Hepatocyte (in vitro differentiated cells): ENCODE results near the gene TRPM3. TPM values are rescaled to one million over a fixed set of nuclear protein-coding genes. Genes with fewer than 3 reads are reported as not detected.
A peak's percentile ranks its signal among the peaks of the same experiment; 100 is the strongest.

ENCODE experiments used
- DNase-seq: peaks from one replicate; pipeline ENCODE4 v3.0.0-alpha.2; 2016; ENCODE audit warnings: low spot score
- H2AFZ ChIP-seq: fragments of 200-600 bp; sonication (generic); 2 replicates; pipeline ENCODE4 v1.6.0; 2016; ENCODE audit warnings: antibody characterized with exemption, mild to moderate bottlenecking
- H3K27ac ChIP-seq: fragments of 200-600 bp; sonication (generic); 2 replicates; pipeline ENCODE4 v1.5.1; 2016; ENCODE audit warnings: mild to moderate bottlenecking
- H3K27me3 ChIP-seq: fragments of 200-600 bp; sonication (generic); 2 replicates; pipeline ENCODE4 v1.6.1; 2016
- H3K36me3 ChIP-seq: fragments of 200-600 bp; sonication (generic); replicated peaks from 2 replicates; pipeline ENCODE4 v1.5.1; 2016; ENCODE audit warnings: low read depth; ENCODE audit not compliant: insufficient read depth
- H3K4me1 ChIP-seq: fragments of 200-600 bp; sonication (generic); 2 replicates; pipeline ENCODE4 v1.5.1; 2016; ENCODE audit warnings: mild to moderate bottlenecking, moderate library complexity; ENCODE audit not compliant: insufficient read depth
- H3K4me2 ChIP-seq: fragments of 200-600 bp; sonication (generic); 2 replicates; pipeline ENCODE4 v1.6.0; 2016
- H3K4me3 ChIP-seq: fragments of 200-600 bp; sonication (generic); 2 replicates; pipeline ENCODE4 v1.5.1; 2016; ENCODE audit warnings: mild to moderate bottlenecking
- H3K79me2 ChIP-seq: fragments of 200-600 bp; sonication (generic); 2 replicates; pipeline ENCODE4 v1.6.0; 2017; ENCODE audit warnings: mild to moderate bottlenecking
- H3K9me2 ChIP-seq: fragments of 200-600 bp; sonication (generic); replicated peaks from 2 replicates; pipeline ENCODE4 v1.6.0; 2017; ENCODE audit warnings: mild to moderate bottlenecking; ENCODE audit not compliant: insufficient read depth
- H3K9me3 ChIP-seq: fragments of 200-600 bp; sonication (generic); 2 replicates; pipeline ENCODE4 v1.5.1; 2016; ENCODE audit warnings: low read depth, mild to moderate bottlenecking
- H4K20me1 ChIP-seq: fragments of 200-600 bp; sonication (generic); 2 replicates; pipeline ENCODE4 v1.6.0; 2016; ENCODE audit warnings: mild to moderate bottlenecking; ENCODE audit not compliant: insufficient read depth, poor library complexity, severe bottlenecking
- EZH2 ChIP-seq: fragments of 200-600 bp; sonication (generic); IDR thresholded peaks from 2 replicates; pipeline ENCODE4 v1.6.1; 2016; ENCODE audit warnings: antibody characterized with exemption, mild to moderate bottlenecking, borderline replicate concordance
- EZH2phosphoT487 ChIP-seq: fragments of 200-600 bp; sonication (generic); IDR thresholded peaks from one replicate; pipeline ENCODE4 v1.6.1; 2018; ENCODE audit warnings: antibody characterized with exemption, mild to moderate bottlenecking, low read depth, moderate library complexity; ENCODE audit not compliant: unreplicated experiment, severe bottlenecking
- WGBS: methylation state at CpG from one replicate; pipeline ENCODE4 v1.1.6; 2016; ENCODE audit warnings: low lambda C conversion rate; ENCODE audit errors: missing lambda C conversion rate; 5-methylcytosine and 5-hydroxymethylcytosine counted together
- polyA plus RNA-seq: library from polyadenylated mRNA; unstranded; fragments of >200 nt; fragmentation: Nextera tagmentation; extraction: Ambion mirVana; gene quantifications from 2 replicates; pipeline ENCODE4 v1.2.1, GENCODE V29; 2016
- total RNA-seq: library from RNA; depleted of rRNA; stranded (reverse); fragments of >200 nt; gene quantifications from 2 replicates; pipeline ENCODE4 v1.2.3, GENCODE V29; 2014
- TF ChIP-seq, protein P1 (sequence below): fragments of 200-600 bp; sonication (generic); IDR thresholded peaks from 2 replicates; pipeline ENCODE4 v1.5.1; 2016; ENCODE audit warnings: antibody characterized with exemption, mild to moderate bottlenecking; ENCODE audit not compliant: poor library complexity

Gene TRPM3
- total and polyA plus RNA-seq, 2 experiments from 2014 or later = 0.60 to 0.68 TPM

DNA sequence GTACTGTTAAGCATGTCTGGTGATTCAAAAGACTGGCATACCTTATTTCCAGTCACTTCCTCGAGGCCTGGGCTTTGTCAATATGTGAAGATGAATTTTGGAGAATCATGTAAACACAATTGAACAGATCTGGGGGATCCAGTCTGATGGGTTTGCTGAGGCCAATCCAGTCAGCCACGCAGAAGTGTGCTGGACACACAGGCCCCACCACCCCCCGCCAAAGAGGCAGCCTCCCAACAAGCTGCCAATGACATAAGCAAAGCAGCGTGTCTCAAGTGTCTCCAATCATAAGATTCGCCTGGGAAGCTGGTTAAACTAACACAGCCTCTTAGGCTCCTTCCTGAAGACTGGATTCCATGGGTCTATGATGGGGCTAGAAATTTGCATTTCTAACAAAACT lies 514.1 kb downstream of the TRPM3 start:
- Histone ChIP-seq H3K9me2 (no peaks in the 10 kb centered on the region), H3K27ac (no peak overlapping the region), H3K27me3 (no peaks in the 10 kb centered on the region), H2AFZ (no peak overlapping the region), H3K4me2 (no peak overlapping the region), H4K20me1 (no peaks in the 10 kb centered on the region), H3K4me3 (no peak overlapping the region), H3K36me3 (no peaks in the 10 kb centered on the region), H3K4me1 (peaks cover 3% of the 10 kb centered on the region), H3K79me2 (no peaks in the 10 kb centered on the region), H3K9me3 (no peaks in the 10 kb centered on the region)
- WGBS = 82% methylated on average over 5 of the region's 5 CpGs
- no peak for DNase-seq
- TF ChIP-seq, protein P1, sequence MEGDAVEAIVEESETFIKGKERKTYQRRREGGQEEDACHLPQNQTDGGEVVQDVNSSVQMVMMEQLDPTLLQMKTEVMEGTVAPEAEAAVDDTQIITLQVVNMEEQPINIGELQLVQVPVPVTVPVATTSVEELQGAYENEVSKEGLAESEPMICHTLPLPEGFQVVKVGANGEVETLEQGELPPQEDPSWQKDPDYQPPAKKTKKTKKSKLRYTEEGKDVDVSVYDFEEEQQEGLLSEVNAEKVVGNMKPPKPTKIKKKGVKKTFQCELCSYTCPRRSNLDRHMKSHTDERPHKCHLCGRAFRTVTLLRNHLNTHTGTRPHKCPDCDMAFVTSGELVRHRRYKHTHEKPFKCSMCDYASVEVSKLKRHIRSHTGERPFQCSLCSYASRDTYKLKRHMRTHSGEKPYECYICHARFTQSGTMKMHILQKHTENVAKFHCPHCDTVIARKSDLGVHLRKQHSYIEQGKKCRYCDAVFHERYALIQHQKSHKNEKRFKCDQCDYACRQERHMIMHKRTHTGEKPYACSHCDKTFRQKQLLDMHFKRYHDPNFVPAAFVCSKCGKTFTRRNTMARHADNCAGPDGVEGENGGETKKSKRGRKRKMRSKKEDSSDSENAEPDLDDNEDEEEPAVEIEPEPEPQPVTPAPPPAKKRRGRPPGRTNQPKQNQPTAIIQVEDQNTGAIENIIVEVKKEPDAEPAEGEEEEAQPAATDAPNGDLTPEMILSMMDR = no peak
- TF ChIP-seq EZH2 = no peak

GRCh38 chr9:70603020-70603411 lies 518.4 kb downstream of the TRPM3 start:
- Histone ChIP-seq H2AFZ (no peak overlapping the region), H3K4me2 (no peak overlapping the region), H3K4me3 (no peak overlapping the region), H3K36me3 (no peaks in the 10 kb centered on the region), H3K27me3 (no peaks in the 10 kb centered on the region), H3K4me1 (peaks cover 24% of the 10 kb centered on the region), H3K27ac (no peak overlapping the region), H4K20me1 (no peaks in the 10 kb centered on the region), H3K9me3 (no peaks in the 10 kb centered on the region), H3K79me2 (no peaks in the 10 kb centered on the region), H3K9me2 (no peaks in the 10 kb centered on the region)
- TF ChIP-seq EZH2 (no peak), EZH2phosphoT487 (no peak)
- TF ChIP-seq, protein P1 = no peak
- 96% methylated on average over 6 of the region's 6 CpGs for WGBS
- DNase-seq = no peak

- TF ChIP-seq, protein P1 = peak; percentile 89
- TF ChIP-seq EZH2phosphoT487 (no peak), EZH2 (no peak)
- H3K79me2 ChIP-seq = no peaks in the 10 kb centered on the region
- H3K4me1 ChIP-seq = peaks cover 22% of the 10 kb centered on the region
- DNase-seq = peak; percentile 85
- H2AFZ ChIP-seq = no peak overlapping the region
- no peaks in the 10 kb centered on the region for H3K36me3 ChIP-seq
- H3K9me2 ChIP-seq = no peaks in the 10 kb centered on the region
- H3K9me3 ChIP-seq = no peaks in the 10 kb centered on the region
- no peak overlapping the region for H3K4me3 ChIP-seq
- no peaks in the 10 kb centered on the region for H3K27me3 ChIP-seq
- peak overlapping the region; percentile 38 for H3K4me2 ChIP-seq
- H3K27ac ChIP-seq = peak overlapping the region; percentile 88
- H4K20me1 ChIP-seq = no peaks in the 10 kb centered on the region
- 47% methylated on average over 5 of the region's 5 CpGs for WGBS
Measured at GRCh38 chr9:70602321-70603019, 519.0 kb downstream of the TRPM3 start.
